ENCODE results near the gene ZNF746. TPM values are rescaled to one million over a fixed set of nuclear protein-coding genes. Genes with fewer than 3 reads are reported as not detected.

Gene ZNF746
- polyA plus RNA-seq, 1 donor from 2014 or later, result 17.2 TPM

DNA sequence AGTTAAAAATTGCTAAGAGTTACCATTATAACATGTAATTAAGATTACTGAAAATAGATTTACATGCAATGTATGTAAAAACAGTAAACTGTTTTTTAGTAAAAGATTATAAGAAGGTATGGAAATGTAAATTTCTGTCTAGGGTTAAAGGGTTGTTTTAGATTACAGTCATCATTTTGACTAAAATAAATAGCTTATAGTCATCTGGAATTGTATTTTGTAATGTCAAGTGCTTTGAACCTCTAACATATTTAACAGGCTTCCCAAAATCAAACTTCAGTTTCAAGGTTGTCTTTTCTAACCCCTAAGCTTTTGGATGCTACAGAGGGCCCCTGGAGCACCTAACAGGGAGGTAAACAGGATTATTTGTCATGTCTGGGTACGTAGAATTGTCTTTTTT, 35.0 kb upstream of the ZNF746 start:
- Histone ChIP-seq H3K27me3 (ENCODE audit: insufficient read depth, low read depth, low read length) (no peaks in the 10 kb centered on the region), H3K36me3 (ENCODE audit: insufficient read depth, low read length) (no peaks in the 10 kb centered on the region), H3K9me3 (ENCODE audit: low read length) (peaks cover 13% of the 10 kb centered on the region), H3K4me3 (ENCODE audit: low read length) (no peak overlapping the region), H3K9ac (ENCODE audit: low read length) (no peak overlapping the region), H3K4me2 (ENCODE audit: low read length) (no peak overlapping the region), H3F3A (ENCODE audit: insufficient read depth, low read length, poor library complexity, severe bottlenecking) (no peaks in the 10 kb centered on the region), H2AFZ (ENCODE audit: low read depth, low read length) (no peak overlapping the region), H3K9me2 (ENCODE audit: insufficient read depth, low read length) (no peaks in the 10 kb centered on the region), H4K20me1 (ENCODE audit: insufficient read depth) (no peaks in the 10 kb centered on the region), H3K79me2 (replicated peaks; ENCODE audit: insufficient read depth, low read length) (no peaks in the 10 kb centered on the region), H3K27ac (ENCODE audit: low read length) (no peak overlapping the region)
- no peak for TF ChIP-seq EP300 (conservative IDR thresholded peaks at IDR 0.05; ENCODE audit: poor library complexity, severe bottlenecking)
- TF ChIP-seq CTCF (IDR thresholded peaks at IDR 0.05; ENCODE audit: poor library complexity, severe bottlenecking), result no peak

DNA sequence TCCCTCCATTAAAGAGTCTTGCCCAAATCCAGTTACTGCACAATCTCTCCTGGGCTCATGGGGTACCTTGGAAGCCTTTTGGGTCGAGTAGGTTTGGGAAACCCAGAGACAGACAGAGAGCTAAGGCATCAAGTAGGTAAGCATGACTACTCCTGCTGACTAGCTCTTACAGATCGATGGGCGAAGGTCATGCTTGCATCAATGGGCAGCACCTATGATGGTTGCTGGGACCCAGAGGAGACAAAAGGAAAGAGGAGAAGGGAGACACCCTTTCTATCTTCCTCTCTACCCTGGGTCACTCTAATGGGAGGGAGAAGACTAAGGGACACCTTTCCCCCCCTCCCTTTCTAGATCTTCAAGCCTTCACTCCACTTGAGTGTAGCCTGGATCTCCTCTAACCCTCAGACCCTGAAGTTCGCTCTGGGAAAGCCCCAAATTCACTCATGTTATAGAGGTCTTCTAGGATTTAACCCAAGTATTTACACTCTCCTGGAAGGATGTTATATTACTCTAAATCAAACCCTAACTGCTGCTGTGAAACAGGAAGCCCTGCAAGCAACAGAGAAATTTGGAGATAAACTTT, 31.6 kb upstream of the ZNF746 start:
- Histone ChIP-seq H3K27ac (ENCODE audit: low read length) (no peak overlapping the region), H3K4me2 (ENCODE audit: low read length) (no peak overlapping the region), H3K9me3 (ENCODE audit: low read length) (peaks cover 13% of the 10 kb centered on the region), H3F3A (ENCODE audit: insufficient read depth, low read length, poor library complexity, severe bottlenecking) (no peaks in the 10 kb centered on the region), H3K36me3 (ENCODE audit: insufficient read depth, low read length) (no peaks in the 10 kb centered on the region), H2AFZ (ENCODE audit: low read depth, low read length) (no peak overlapping the region), H4K20me1 (ENCODE audit: insufficient read depth) (no peaks in the 10 kb centered on the region), H3K79me2 (replicated peaks; ENCODE audit: insufficient read depth, low read length) (no peaks in the 10 kb centered on the region), H3K27me3 (ENCODE audit: insufficient read depth, low read depth, low read length) (no peaks in the 10 kb centered on the region), H3K9ac (ENCODE audit: low read length) (no peak overlapping the region), H3K4me3 (ENCODE audit: low read length) (no peak overlapping the region), H3K9me2 (ENCODE audit: insufficient read depth, low read length) (no peaks in the 10 kb centered on the region)
- no peak for TF ChIP-seq EP300 (conservative IDR thresholded peaks at IDR 0.05; ENCODE audit: poor library complexity, severe bottlenecking)
- TF ChIP-seq POLR2AphosphoS5 (IDR thresholded peaks at IDR 0.05), result no peak
- TF ChIP-seq RAD21 (conservative IDR thresholded peaks at IDR 0.05), result no peak
- no peak for TF ChIP-seq EZH2 (IDR thresholded peaks at IDR 0.05; ENCODE audit: borderline replicate concordance, insufficient read depth, low read length, poor library complexity, severe bottlenecking)
- TF ChIP-seq TAF1 (IDR thresholded peaks at IDR 0.05; ENCODE audit: low read depth), result no peak
- TF ChIP-seq SMC3 (conservative IDR thresholded peaks at IDR 0.05; ENCODE audit: poor library complexity), result no peak
- TF ChIP-seq MXI1 (conservative IDR thresholded peaks at IDR 0.05; ENCODE audit: poor library complexity, severe bottlenecking), result no peak
- TF ChIP-seq, protein P1, sequence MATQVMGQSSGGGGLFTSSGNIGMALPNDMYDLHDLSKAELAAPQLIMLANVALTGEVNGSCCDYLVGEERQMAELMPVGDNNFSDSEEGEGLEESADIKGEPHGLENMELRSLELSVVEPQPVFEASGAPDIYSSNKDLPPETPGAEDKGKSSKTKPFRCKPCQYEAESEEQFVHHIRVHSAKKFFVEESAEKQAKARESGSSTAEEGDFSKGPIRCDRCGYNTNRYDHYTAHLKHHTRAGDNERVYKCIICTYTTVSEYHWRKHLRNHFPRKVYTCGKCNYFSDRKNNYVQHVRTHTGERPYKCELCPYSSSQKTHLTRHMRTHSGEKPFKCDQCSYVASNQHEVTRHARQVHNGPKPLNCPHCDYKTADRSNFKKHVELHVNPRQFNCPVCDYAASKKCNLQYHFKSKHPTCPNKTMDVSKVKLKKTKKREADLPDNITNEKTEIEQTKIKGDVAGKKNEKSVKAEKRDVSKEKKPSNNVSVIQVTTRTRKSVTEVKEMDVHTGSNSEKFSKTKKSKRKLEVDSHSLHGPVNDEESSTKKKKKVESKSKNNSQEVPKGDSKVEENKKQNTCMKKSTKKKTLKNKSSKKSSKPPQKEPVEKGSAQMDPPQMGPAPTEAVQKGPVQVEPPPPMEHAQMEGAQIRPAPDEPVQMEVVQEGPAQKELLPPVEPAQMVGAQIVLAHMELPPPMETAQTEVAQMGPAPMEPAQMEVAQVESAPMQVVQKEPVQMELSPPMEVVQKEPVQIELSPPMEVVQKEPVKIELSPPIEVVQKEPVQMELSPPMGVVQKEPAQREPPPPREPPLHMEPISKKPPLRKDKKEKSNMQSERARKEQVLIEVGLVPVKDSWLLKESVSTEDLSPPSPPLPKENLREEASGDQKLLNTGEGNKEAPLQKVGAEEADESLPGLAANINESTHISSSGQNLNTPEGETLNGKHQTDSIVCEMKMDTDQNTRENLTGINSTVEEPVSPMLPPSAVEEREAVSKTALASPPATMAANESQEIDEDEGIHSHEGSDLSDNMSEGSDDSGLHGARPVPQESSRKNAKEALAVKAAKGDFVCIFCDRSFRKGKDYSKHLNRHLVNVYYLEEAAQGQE (IDR thresholded peaks at IDR 0.05; ENCODE audit: borderline replicate concordance), result no peak
- TF ChIP-seq CTCF (IDR thresholded peaks at IDR 0.05; ENCODE audit: poor library complexity, severe bottlenecking), result no peak
